CD4-positive, alpha-beta T cell treated with Interleukin-6 for 4 hours (primary cell): ENCODE data around the gene KIF3B.
"Not testable (repeated sequence)": the region's sequence is repeated elsewhere in the genome, so short reads cannot be mapped to it uniquely, and the experiment has no call there.

Source experiments
- DNase-seq: peaks from one replicate; pipeline ENCODE4 v3.0.0-alpha.2; 2020; ENCODE audit warnings: mixed read lengths

Gene KIF3B

DNA sequence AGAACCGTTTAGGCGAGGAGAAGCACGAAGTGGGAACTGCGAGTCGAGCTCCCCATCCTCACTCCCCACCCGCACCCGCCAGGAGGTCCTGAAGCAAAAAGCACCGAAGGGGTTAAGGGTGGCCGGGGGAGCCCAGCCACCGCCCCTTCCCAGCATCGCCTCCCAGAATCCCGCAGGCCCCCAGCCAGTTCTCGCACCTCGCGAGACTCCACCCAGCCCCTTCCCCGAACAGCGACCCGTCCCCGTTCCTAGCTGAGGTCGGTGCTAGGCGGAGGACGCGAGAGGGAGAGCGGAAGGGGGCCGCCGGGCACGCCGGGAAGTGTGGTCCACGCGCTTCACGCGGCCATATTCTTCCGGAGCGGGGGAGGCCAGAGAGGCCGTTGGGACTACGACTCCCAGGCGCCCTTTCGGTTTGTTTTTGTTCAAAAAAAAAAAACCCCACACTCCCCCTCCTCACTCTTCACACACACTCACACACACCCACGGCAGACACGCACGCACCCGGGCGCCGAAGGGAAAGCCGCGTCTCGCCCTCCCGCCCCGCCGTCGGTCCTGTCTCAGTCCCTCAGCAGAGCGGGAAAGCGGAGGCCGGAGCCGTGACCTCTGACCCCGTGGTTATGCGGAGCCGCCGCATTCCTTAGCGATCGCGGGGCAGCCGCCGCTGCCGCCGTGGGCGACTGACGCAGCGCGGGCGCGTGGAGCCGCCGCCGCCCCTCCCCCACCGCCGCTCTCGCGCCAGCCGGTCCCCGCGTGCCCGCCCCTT, 80.6 kb downstream of the KIF3B start, which contains the start of gene ASXL1:
ASXL1 (plus strand) TSS at position 463 of the 763 bp plus-strand sequence. CDS start 445 bp downstream, outside the sequence.
- peak; percentile 97 for DNase-seq

DNA sequence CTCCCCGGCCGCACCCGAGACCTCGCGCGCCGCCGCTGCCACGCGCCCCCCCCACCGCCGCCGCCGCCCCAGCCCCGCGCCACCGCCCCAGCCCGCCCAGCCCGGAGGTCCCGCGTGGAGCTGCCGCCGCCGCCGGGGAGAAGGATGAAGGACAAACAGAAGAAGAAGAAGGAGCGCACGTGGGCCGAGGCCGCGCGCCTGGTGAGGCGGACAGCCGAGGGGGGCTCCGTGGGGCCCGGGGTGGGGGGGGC, 81.1 kb downstream of the KIF3B start:
- DNase-seq, result no peak

DNA sequence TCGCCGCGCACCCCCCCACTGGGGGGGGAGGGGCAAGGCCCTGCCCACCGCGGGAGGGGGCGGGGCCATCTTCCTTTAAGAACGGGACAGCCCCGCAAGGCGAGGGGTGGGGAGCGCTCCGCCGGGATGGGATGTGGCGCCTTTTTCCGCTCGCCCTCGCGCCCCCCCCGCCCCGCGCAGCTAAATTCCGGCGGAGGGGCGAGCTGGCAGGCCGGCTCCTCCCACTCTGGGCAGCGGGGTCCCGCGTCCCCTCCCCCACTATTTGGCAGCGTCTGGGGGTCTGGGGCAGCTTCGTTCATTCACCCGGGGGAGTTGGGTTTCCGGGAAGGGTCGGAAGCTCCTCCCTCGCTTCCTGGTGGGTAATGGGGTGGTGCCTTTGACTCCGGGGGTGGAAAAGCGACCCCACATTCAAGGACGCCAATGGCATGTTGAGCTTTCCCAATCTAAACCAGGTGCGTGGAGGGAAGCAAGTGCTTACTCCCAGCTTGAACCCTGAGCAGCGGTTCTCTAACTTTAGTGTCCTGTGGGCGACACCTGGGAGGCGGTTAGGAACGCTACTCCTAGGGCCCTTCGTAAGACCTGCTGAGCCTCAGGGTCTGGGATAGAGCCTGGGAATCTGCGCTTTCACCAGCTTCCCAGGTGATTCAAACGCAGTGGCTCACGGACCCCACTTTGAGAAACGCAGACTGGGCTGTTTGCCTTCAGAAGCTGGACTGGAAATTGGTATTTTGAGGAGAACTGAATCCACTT, 81.6 kb downstream of the KIF3B start:
- DNase-seq, result peak; percentile 80

DNA sequence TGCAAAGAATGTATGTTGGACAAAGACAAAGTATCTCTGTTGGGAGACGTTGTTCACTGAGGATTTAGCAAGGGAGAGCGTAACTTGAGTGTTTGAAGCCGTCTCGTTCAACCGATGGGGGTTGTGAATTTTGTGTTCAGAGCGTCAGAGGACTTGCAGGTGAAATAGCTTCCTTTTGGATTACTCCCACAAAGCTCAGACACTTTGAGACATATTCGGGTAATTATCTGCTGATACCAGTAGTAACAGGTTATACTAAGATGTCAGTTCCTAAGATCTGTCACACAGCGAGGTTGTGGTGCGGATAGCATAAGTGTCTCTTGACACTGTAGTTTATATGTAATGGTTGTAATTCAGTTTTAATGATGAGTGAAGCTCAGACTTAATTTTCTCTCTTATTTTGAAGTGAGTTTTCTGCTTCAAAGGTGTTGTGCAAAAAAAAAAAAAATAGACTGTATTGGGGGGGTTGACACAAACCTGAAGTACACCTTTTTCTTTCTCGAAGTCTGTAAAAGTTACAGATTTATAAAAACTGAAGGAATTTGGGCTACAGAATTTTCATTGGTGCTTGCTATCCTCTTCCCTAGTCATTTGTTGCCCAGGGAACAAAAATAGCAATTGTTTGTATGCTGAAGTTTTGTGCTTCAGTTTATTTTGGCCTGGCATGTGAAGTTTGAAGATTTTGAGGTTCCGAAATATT, 82.3 kb downstream of the KIF3B start:
- peak; percentile 4 for DNase-seq

DNA sequence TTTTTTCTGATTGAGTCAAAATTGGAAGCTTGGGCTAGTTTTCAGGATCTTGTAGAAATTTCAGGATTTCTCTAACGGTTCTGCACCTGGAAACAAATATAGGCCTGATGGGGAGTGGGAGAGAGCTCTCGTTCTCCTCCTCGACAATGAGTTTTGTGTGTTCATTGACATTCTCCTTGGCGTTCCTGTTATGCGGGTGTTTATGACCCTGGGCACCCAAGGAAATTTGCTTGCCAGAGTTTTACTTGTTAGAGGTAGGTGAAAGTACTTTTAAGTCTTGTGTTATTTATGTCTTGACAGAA, 82.8 kb downstream of the KIF3B start:
- DNase-seq, result no peak

DNA sequence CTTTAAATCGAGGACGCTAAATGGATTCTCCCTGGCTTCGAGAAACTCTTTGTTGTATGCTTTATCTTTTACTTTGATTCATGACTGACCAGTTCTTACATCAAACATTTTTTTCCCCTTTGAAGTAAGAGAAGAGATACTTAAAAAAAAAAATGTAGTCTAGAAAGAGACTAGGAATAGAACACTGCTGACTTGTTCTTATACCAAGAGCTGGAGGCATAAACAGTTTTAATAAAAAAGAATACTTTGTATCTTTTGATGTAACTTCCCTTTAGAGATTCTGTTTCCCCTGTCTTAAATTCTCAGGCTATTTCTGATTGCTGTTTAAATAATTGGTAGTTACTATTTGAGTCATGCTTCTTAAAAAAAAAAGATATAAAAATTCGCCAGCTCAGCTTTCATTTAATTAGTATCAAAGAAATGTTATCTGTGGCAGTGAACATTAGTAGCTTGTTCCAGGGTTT, 85.5 kb downstream of the KIF3B start:
- DNase-seq, result no peak

DNA sequence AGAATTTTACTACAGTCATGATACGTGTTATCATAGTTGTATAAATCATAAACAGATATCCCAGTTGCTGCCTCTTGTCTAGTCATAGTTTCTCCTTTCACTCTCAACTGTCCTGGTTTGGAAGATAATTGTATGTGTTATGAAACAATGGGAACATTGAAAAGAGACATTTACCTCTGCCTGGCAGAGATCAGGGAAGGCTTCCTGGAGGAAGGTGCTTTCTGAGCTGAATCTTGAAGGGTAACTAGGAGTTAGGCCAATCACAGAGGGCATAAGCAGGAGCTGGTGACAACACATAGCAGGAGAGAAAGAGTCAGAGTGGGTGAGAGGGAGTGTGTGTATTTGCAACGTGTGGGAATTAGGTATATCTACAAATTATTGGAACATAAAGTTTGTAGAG, 86.0 kb downstream of the KIF3B start:
- no peak for DNase-seq

DNA sequence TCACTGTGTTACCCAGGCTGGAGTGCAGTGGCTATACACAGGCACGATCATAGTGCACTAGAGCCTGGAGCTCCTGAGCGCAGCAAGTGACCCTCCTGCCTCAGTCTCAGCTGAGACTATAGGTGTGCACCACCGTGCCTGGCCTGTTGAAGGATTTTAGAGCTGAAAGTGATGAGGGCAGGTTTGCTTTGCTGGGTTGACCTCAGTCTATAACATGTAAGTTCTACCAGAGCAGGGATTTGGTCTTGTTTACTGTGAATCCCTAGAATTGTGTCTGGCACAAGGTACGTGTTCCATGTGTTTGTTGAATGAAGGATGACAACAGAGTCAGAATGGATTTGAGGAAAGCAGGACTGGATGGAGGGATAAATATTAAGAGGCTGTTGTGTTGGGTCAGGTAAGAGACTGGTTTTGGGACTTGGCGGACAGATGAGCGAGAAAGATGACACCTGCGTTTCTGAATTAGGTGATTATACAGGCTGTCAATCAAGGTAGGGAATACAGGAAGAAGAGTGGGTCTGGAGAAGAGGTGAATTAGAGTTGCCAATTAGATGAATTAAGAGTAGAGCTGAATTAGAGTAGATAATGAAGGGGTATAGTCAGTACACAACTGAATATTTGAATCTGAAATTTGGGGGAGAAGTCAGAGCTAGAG, 87.2 kb downstream of the KIF3B start:
- DNase-seq, result no peak

DNA sequence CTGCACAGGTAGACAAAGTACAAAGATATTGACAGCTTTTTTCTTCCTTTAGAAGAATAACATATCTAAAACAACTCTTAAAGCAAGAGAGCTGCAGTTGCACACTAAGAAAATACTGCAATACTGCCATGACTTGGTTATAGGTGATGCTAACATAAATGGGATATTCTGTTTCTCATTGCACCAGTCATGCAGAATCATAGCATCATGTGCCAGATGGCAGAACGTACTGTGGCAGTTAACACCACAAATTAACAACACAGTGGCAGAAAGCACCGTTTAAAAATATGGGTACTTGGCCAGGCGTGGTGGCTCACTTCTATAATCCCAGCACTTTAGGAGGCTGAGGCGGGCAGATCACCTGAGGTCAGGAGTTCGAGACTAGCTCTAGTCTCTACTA, 88.1 kb downstream of the KIF3B start:
- no peak for DNase-seq

DNA sequence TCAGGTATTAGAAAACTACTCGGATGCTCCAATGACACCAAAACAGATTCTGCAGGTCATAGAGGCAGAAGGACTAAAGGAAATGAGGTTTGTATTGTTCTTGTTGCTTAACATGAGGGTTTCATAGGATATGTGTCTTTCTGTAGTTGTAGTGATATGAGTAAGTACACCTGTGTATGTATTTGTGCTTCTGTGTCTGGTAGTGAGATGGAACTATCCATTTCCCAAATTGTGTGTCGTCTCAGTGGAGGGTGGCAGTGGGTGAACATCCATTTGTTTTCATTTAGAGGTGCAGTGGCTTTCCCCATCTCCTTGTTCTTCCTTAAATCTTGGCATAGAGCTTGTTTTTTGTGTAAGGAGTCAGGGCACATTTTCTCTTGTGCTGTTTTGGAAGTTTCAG, 88.9 kb downstream of the KIF3B start:
- no peak for DNase-seq

DNA sequence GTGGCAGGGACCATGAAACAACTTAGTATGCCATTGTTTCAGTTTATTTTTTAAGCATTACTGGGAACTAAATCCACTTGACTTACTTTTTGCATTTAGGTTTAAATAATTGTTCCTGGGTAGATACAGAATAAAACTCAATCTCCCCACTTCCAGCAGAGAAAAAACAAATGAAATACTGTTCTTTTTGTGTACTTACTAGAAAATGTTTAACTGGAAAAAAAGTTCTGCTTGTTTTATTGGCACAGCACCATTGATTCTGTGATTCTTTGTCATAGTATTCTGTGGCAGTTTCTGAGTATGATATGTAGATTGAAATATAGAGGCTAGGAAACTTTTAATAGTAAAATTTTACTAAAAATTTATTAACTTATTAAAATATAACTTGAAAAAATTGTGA, 90.9 kb downstream of the KIF3B start:
- no peak for DNase-seq

DNA sequence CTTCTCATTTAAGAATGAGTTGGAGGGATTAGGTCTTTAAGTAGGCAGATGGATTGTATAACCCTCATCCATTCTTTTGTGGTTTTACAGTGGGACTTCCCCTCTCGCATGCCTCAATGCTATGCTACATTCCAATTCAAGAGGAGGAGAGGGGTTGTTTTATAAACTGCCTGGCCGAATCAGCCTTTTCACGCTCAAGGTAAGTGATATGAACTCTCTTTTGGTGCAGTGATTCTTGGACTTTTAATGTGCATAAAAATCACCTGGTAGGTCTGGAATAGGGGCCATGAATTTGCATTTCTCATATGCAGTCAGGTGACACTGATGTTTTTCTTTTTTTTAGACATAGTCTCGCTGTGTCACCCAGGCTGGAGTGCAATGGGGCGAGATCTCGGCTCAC, 91.5 kb downstream of the KIF3B start:
- no peak for DNase-seq

DNA sequence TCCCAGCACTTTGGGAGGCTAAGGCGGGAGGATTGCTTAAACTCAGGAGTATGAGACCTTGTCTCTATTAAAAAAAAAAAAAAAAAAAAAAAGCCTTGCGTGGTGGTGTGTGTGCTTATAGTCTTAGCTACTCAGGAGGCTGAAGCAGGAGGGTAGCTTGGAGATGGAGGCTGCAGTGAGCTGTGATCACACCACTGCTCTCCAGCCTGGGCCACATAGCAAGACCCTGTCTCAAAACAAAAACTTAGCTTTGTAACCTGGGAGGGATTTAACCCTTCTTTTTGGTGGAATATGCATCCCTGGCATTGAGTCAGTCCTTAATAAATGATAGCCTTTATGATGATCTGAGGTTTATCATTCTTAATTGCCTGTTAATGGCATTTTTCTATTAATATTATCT, 93.4 kb downstream of the KIF3B start:
- no peak for DNase-seq

DNA sequence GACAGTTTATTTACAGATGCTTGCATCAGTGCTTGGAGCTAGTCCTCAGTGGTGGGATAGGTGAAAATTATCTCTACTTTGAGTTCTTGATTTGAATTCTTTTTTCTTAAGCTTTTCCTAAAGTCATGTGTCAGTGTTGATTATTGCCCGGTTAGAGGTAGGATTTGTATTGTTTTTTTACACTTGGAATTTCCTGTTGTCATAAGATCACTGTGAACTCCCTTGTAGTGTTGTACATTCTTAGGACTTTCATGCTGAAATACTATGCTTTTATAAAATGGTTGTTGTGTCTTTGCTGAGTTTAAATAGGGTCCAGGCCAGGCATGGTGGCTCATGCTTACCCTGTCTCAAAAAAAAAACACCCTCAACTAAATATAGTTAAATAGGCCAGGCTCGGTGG, 101.0 kb downstream of the KIF3B start:
- DNase-seq, result no peak

DNA sequence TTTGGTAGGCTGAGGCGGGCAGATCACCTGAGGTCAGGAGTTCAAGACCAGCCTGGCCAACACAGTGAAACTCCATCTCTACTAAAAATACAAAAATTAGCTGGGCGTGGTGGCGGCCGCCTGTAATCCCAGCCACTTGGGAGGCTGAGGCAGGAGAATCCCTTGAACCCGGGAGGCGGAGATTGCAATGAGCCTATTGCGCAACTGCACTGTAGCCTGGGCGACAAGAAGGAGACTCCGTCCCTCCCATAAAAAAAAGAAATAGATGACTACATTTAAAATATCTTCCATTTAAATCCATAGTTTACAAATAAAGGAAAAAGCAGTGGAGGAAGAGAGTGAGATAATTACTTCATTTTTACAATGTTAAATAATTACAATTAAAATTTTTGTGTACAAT, 102.6 kb downstream of the KIF3B start:
- DNase-seq, result not testable (repeated sequence)

DNA sequence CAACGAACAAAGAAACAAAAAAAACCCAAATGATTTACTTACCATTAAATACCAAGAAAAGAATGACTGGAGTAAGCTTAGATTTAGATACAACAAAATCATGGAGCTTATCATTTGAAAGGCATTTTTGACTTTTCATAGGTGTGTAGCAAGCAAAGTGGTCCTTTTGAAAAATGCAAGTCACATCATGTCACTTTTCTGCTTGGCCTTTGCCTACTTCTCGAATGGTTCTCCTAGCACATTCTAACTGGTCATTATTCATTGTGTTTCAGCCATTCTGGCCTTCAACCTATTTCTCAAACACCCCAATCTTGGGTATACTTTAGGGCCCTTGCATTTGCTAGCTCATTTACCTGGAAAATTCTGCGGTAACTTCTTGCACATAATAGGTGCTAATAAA, 103.3 kb downstream of the KIF3B start:
- no peak for DNase-seq

DNA sequence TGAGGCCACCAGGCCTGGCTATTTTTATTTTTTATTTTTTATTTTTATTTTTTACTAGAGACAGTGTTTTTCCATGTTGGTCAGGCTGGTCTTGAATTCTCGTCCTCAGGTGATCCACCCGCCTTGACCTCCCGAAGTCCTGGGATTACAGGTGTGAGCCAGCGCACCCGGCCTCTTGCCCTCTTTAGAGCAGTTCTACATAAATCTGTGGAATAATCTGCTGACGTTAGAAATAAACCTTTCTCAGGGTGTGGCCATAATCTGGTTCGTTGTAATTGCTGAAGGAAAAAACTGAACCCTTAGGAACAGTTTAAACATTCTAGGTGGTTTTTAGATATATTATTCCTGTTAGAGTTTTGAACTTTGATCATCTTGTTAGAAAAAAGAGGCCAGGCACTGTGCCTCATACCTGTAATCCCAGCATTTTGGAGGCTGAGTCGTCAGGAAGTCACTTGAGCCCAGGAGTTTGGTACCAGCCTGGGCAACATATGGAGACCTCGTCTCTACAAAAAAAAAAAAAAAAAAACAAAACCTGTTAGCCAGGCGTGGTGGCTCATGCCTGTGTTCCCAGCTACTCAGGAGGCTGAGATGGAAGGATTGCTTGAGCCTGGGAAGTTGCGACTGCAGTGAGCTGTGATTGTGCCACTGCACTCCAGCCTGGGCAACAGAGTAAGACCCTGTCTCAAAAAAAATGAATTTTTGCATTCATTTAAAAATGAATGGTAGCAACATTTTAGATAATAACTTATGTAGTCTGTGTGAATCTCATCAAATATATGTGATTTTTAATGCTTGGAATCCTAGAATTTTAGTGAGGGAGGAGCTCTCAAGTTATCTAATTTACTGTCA, 104.9 kb downstream of the KIF3B start:
- DNase-seq, result no peak

DNA sequence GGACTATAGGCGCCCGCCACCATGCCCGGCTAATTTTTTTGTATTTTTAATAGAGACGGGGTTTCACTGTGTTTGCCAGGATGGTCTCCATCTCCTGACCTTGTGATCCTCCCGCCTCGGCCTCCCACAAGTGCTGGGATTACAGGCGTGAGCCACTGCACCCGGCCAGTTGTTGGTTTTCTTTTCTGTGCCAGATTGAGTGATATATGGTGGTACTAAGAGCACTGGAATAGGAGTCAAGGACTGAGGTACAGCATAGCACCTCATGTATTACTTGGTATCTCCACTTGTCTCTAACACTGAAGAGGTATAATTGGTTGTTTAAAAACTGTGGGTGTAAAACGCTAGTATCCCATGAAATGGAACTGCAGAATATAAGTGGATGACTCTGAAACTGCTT, 106.0 kb downstream of the KIF3B start:
- DNase-seq, result not testable (repeated sequence)
